ENCODE data around the gene TBC1D26. TPM values are rescaled to one million over a fixed set of nuclear protein-coding genes. Genes with fewer than 3 reads are reported as not detected.
"Not testable (repeated sequence)": the region's sequence is repeated elsewhere in the genome, so short reads cannot be mapped to it uniquely, and the experiment has no call there.

TBC1D26 gene
- total RNA-seq, 2 experiments from 2014 or later = 0.30 to 0.34 TPM

- H3K4me1 Mint-ChIP-seq; POLR2A ChIA-PET; ATAC-seq; intact Hi-C loops (cut with DNase I, micrococcal nuclease); H3K36me3 Mint-ChIP-seq (ENCODE audit: low read depth); CTCF ChIA-PET; DNase-seq; H3K27ac Mint-ChIP-seq; H3K27me3 Mint-ChIP-seq; H3K9me3 Mint-ChIP-seq (ENCODE audit: low read depth); H3K4me3 Mint-ChIP-seq: not testable (repeated sequence)
Measured at GRCh38 chr17:15749403-15749802, 17.3 kb downstream of the TBC1D26 start.

GRCh38 chr17:15768865-15769533 is 36.9 kb downstream of the TBC1D26 start:
- ATAC-seq = not testable (repeated sequence)

GRCh38 chr17:15770679-15771078 is 38.6 kb downstream of the TBC1D26 start:
- POLR2A ChIA-PET, CTCF ChIA-PET: not testable (repeated sequence)

More at GRCh38 chr17:15768865-15769533, 36.9 kb downstream of the TBC1D26 start:
- H3K4me1 Mint-ChIP-seq; DNase-seq; CTCF ChIA-PET; H3K27ac Mint-ChIP-seq; POLR2A ChIA-PET; H3K4me3 Mint-ChIP-seq; H3K9me3 Mint-ChIP-seq (ENCODE audit: low read depth); H3K36me3 Mint-ChIP-seq (ENCODE audit: low read depth); H3K27me3 Mint-ChIP-seq; intact Hi-C loops (cut with DNase I, micrococcal nuclease): not testable (repeated sequence)

GRCh38 chr17:15776871-15777270 is 44.8 kb downstream of the TBC1D26 start:
- intact Hi-C loops (cut with DNase I, micrococcal nuclease) = no loop called here
- no peak for DNase-seq
- peaks cover 27% of the 10 kb centered on the region for H3K9me3 Mint-ChIP-seq (ENCODE audit: low read depth)
- H3K4me3 Mint-ChIP-seq = no peak overlapping the region
- CTCF ChIA-PET = no interaction called here
- no peak overlapping the region for H3K27ac Mint-ChIP-seq
- ATAC-seq = no peak
- POLR2A ChIA-PET = no interaction called here
- H3K4me1 Mint-ChIP-seq = peaks cover 2% of the 10 kb centered on the region
- peaks cover 26% of the 10 kb centered on the region for H3K27me3 Mint-ChIP-seq
- H3K36me3 Mint-ChIP-seq (ENCODE audit: low read depth) = peaks cover 10% of the 10 kb centered on the region

More at GRCh38 chr17:15770679-15771078, 38.6 kb downstream of the TBC1D26 start:
- H3K4me1 Mint-ChIP-seq; H3K4me3 Mint-ChIP-seq; intact Hi-C loops (cut with DNase I, micrococcal nuclease); H3K27me3 Mint-ChIP-seq; ATAC-seq; H3K27ac Mint-ChIP-seq; H3K9me3 Mint-ChIP-seq (ENCODE audit: low read depth); DNase-seq; H3K36me3 Mint-ChIP-seq (ENCODE audit: low read depth): not testable (repeated sequence)

- Mint-ChIP-seq H3K36me3 (ENCODE audit: low read depth) (peaks cover 10% of the 10 kb centered on the region), H3K27me3 (peaks cover 29% of the 10 kb centered on the region), H3K27ac (no peak overlapping the region), H3K9me3 (ENCODE audit: low read depth) (peaks cover 27% of the 10 kb centered on the region), H3K4me1 (peaks cover 2% of the 10 kb centered on the region), H3K4me3 (no peak overlapping the region)
- ChIA-PET POLR2A (no interaction called here), CTCF (no interaction called here)
- intact Hi-C loops (cut with DNase I, micrococcal nuclease) = no loop called here
- peak; percentile 66 for ATAC-seq
- no peak for DNase-seq
Measured at GRCh38 chr17:15777297-15777696, 45.2 kb downstream of the TBC1D26 start.

DNA sequence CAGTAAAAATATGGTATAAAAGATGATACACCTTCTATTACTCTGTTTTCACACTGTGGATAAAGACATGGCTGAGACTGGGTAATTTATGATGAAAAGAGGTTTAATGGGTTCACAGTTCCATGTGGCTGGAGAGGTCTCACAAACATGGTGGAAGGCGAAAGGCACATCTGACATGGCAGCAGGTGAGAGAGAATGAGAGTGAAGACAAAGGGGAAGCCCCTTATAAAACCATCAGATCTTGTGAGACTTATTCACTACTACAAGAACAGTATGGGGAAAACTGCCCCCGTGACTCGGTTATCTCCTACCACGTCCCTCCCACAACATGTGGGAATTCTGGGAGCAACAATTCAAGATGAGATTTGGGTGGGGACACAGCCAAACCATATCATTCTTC is 45.6 kb downstream of the TBC1D26 start:
- H3K4me1 Mint-ChIP-seq = peaks cover 2% of the 10 kb centered on the region
- intact Hi-C loops (cut with DNase I, micrococcal nuclease) = no loop called here
- H3K9me3 Mint-ChIP-seq (ENCODE audit: low read depth) = peaks cover 27% of the 10 kb centered on the region
- ATAC-seq (no peak), DNase-seq (peak; percentile 13)
- CTCF ChIA-PET = no interaction called here
- no peak overlapping the region for H3K4me3 Mint-ChIP-seq
- peaks cover 10% of the 10 kb centered on the region for H3K36me3 Mint-ChIP-seq (ENCODE audit: low read depth)
- peaks cover 31% of the 10 kb centered on the region for H3K27me3 Mint-ChIP-seq
- no peak overlapping the region for H3K27ac Mint-ChIP-seq
- POLR2A ChIA-PET = no interaction called here

DNA sequence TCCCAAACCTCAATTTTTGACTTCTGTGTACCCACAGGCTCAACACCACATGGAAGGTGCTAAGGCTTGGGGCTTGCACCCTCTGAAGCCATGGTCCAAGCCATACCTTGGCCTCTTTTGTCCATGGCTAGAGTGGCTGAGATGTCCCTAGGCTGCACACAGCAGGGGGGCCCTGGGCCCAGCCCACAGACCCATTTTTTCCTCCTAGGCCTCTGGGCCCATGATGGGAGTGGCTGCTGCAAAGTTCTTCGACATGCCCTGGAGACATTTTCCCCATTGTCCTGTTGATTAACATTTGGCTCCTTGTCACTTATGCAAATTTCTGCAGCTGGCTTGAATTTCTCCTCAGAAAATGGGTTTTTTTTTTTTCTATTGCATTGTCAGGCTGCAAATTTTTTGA is 47.0 kb downstream of the TBC1D26 start:
- peaks cover 27% of the 10 kb centered on the region for H3K9me3 Mint-ChIP-seq (ENCODE audit: low read depth)
- ChIA-PET CTCF (no interaction called here), POLR2A (no interaction called here)
- intact Hi-C loops (cut with DNase I, micrococcal nuclease) = no loop called here
- DNase-seq (no peak), ATAC-seq (no peak)
- peaks cover 10% of the 10 kb centered on the region for H3K36me3 Mint-ChIP-seq (ENCODE audit: low read depth)
- H3K27ac Mint-ChIP-seq = no peak overlapping the region
- no peak overlapping the region for H3K4me3 Mint-ChIP-seq
- H3K27me3 Mint-ChIP-seq = peaks cover 43% of the 10 kb centered on the region
- peaks cover 5% of the 10 kb centered on the region for H3K4me1 Mint-ChIP-seq

GRCh38 chr17:15780188-15780587 is 48.1 kb downstream of the TBC1D26 start:
- POLR2A ChIA-PET = no interaction called here
- Mint-ChIP-seq H3K27ac (no peak overlapping the region), H3K4me1 (peaks cover 5% of the 10 kb centered on the region), H3K27me3 (peaks cover 46% of the 10 kb centered on the region), H3K36me3 (ENCODE audit: low read depth) (peaks cover 10% of the 10 kb centered on the region), H3K4me3 (no peak overlapping the region), H3K9me3 (ENCODE audit: low read depth) (peaks cover 27% of the 10 kb centered on the region)
- ATAC-seq (no peak), DNase-seq (no peak)
- intact Hi-C loops (cut with DNase I, micrococcal nuclease) = no loop called here
- CTCF ChIA-PET = interaction anchor here (0.6 kb wide), 2 partner anchors 570 to 623 kb away, joined by 3 read pairs; no protein-coding TSS in a partner anchor

- Mint-ChIP-seq H3K36me3 (ENCODE audit: low read depth) (peaks cover 6% of the 10 kb centered on the region), H3K27ac (no peak overlapping the region), H3K27me3 (peaks cover 39% of the 10 kb centered on the region), H3K4me1 (peaks cover 5% of the 10 kb centered on the region), H3K4me3 (no peak overlapping the region), H3K9me3 (ENCODE audit: low read depth) (peaks cover 12% of the 10 kb centered on the region)
- ATAC-seq = peak; percentile 44
- intact Hi-C loops (cut with DNase I, micrococcal nuclease) = no loop called here
- ChIA-PET POLR2A (interaction anchor here (0.6 kb wide), 1 partner anchor 17 kb away, joined by 4 read pairs; no protein-coding TSS in a partner anchor), CTCF (no interaction called here)
- peak; percentile 56 for DNase-seq
Measured at GRCh38 chr17:15782866-15783265, 50.8 kb downstream of the TBC1D26 start.

- H3K27me3 Mint-ChIP-seq = peaks cover 37% of the 10 kb centered on the region
- H3K4me1 Mint-ChIP-seq = peaks cover 5% of the 10 kb centered on the region
- peaks cover 10% of the 10 kb centered on the region for H3K9me3 Mint-ChIP-seq (ENCODE audit: low read depth)
Measured at GRCh38 chr17:15783461-15783860, 51.4 kb downstream of the TBC1D26 start.

DNA sequence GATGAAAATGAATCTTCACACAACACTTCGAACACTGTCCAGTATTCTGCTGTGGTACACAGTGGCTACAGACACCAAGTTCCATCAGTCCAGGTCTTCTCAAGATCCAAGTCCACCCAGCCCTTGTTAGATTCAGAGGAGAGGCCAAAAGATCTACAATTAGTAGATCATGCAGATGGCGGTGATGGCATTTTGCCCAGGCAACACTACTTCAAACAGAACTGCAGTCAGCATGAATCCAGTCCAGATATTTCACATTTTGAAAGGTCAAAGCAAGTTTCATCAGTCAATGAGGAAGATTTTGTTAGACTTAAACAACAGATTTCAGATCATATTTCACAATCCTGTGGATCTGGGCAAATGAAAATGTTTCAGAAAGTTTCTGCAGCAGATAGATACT is 52.3 kb downstream of the TBC1D26 start:
- DNase-seq; POLR2A ChIA-PET; H3K4me1 Mint-ChIP-seq; H3K36me3 Mint-ChIP-seq (ENCODE audit: low read depth); intact Hi-C loops (cut with DNase I, micrococcal nuclease); CTCF ChIA-PET; ATAC-seq; H3K4me3 Mint-ChIP-seq; H3K9me3 Mint-ChIP-seq (ENCODE audit: low read depth); H3K27ac Mint-ChIP-seq: not testable (repeated sequence)
- H3K27me3 Mint-ChIP-seq = peaks cover 34% of the 10 kb centered on the region

More at GRCh38 chr17:15783461-15783860, 51.4 kb downstream of the TBC1D26 start:
- Mint-ChIP-seq H3K4me3 (no peak overlapping the region), H3K27ac (no peak overlapping the region), H3K36me3 (ENCODE audit: low read depth) (peaks cover 5% of the 10 kb centered on the region)
- no peak for ATAC-seq
- CTCF ChIA-PET = no interaction called here
- DNase-seq = no peak
- POLR2A ChIA-PET = no interaction called here
- intact Hi-C loops (cut with DNase I, micrococcal nuclease) = no loop called here

DNA sequence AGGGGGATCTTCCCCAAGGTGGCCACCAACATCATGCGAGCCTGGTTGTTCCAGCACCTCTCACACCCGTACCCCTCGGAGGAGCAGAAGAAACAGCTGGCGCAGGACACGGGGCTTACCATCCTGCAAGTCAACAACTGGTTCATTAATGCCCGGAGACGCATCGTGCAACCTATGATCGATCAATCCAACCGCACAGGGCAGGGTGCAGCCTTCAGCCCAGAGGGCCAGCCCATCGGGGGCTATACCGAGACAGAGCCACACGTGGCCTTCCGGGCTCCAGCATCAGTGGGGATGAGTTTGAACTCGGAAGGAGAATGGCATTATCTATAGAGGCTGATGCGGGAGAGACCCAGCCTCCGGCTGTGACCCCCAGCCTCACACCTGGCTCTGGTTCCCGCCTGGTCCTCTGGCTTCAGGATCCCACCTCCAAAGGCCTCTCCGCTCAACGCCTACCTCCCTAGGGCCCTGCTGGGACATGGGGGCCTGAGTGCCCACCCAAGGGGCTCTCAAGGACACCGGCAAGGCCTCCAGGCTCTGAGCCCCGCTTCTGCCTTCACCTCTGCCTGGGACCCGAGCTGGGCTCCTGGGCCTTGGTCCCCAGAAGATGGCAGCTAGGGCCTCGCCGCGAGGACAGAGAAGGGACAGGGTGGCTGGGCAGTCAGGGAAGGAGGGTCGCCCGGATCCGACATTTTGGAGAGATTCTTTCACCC is 55.4 kb downstream of the TBC1D26 start:
- POLR2A ChIA-PET; H3K27ac Mint-ChIP-seq; H3K36me3 Mint-ChIP-seq (ENCODE audit: low read depth); H3K4me1 Mint-ChIP-seq; intact Hi-C loops (cut with DNase I, micrococcal nuclease); CTCF ChIA-PET; H3K4me3 Mint-ChIP-seq; ATAC-seq; H3K9me3 Mint-ChIP-seq (ENCODE audit: low read depth); DNase-seq: not testable (repeated sequence)
- peaks cover 18% of the 10 kb centered on the region for H3K27me3 Mint-ChIP-seq

Data from activated CD4-positive, alpha-beta T cell treated with anti-CD3 and anti-CD28 coated beads for 36 hours (primary cell).